HEK293 (cell line): ENCODE results near the gene GORAB.
A peak's percentile ranks its signal among the peaks of the same experiment; 100 is the strongest.

Source experiments
- CTCF ChIA-PET: fragments of 350-600 bp; formaldehyde crosslinking; extraction: SDS; loops from one replicate; lab custom pipeline; 2021; ENCODE audit warnings: antibody characterized with exemption; lab: Yijun Ruan, JAX
- POLR2A ChIA-PET: fragments of 300-600 bp; formaldehyde crosslinking; extraction: SDS; loops from one replicate; lab custom pipeline; 2020; ENCODE audit warnings: antibody characterized with exemption, inconsistent platforms; lab: Yijun Ruan, JAX
- H3K27ac ChIP-seq: fragments of 200-500 bp; sonication (Bioruptor generic); 2 replicates; pipeline ENCODE4 v1.5.1; 2014; ENCODE audit warnings: low read depth, low read length, control low read depth, inconsistent platforms; ENCODE audit errors: extremely low read depth
- H3K36me3 ChIP-seq, 2 experiments: fragments of 200-500 bp in 1 of 2; sonication (Bioruptor generic) in 1 of 2; 1 replicate in 1 of 2; 2 replicates in 1 of 2; pipeline ENCODE4 v1.5.1; 2014 to 2017; ENCODE audit warnings: inconsistent platforms in 2 of 2, low read length in 2 of 2; ENCODE audit not compliant: control insufficient read depth in 2 of 2, insufficient read depth in 1 of 2
- H3K4me1 ChIP-seq: fragments of 200-500 bp; sonication (Bioruptor generic); 2 replicates; pipeline ENCODE4 v1.5.1; 2014; ENCODE audit warnings: mild to moderate bottlenecking, low read length, inconsistent platforms; ENCODE audit not compliant: control insufficient read depth, insufficient read depth
- H3K4me3 ChIP-seq: 2 replicates; pipeline ENCODE4 v1.5.1; 2011; ENCODE audit warnings: low read depth, mild to moderate bottlenecking, control low read depth, low read length, moderate library complexity
- H3K9me3 ChIP-seq: fragments of 200-500 bp; sonication (Bioruptor generic); 2 replicates; pipeline ENCODE4 v1.5.1; 2014; ENCODE audit warnings: low read depth, low read length, inconsistent platforms; ENCODE audit not compliant: control insufficient read depth, insufficient read depth
- GLI2 ChIP-seq: fragments of 450-650 bp; formaldehyde crosslinking; IDR thresholded peaks from 2 replicates; pipeline ENCODE4; 2017; ENCODE audit warnings: missing biosample characterization, missing genetic modification characterization, low read depth, borderline replicate concordance
- MYNN ChIP-seq: fragments of 450-650 bp; formaldehyde crosslinking; IDR thresholded peaks from 2 replicates; pipeline ENCODE4 v1.5.1; 2016; ENCODE audit warnings: missing biosample characterization, missing genetic modification characterization, borderline replicate concordance
- PRDM1 ChIP-seq: fragments of 450-650 bp; formaldehyde crosslinking; IDR thresholded peaks from 2 replicates; pipeline ENCODE4; 2016; ENCODE audit warnings: missing biosample characterization, missing genetic modification characterization
- PRDM10 ChIP-seq: fragments of 450-650 bp; formaldehyde crosslinking; IDR thresholded peaks from 2 replicates; pipeline ENCODE4 v1.5.1; 2016; ENCODE audit warnings: missing biosample characterization, missing genetic modification characterization
- SP2 ChIP-seq: fragments of 450-650 bp; formaldehyde crosslinking; IDR thresholded peaks from 2 replicates; pipeline ENCODE4 v1.5.1; 2016; ENCODE audit warnings: missing biosample characterization, missing genetic modification characterization
- WT1 ChIP-seq: fragments of 450-650 bp; formaldehyde crosslinking; IDR thresholded peaks from 2 replicates; pipeline ENCODE4 v1.5.1; 2016; ENCODE audit warnings: missing biosample characterization, missing genetic modification characterization
- ZBTB48 ChIP-seq: fragments of 450-650 bp; formaldehyde crosslinking; IDR thresholded peaks from 2 replicates; pipeline ENCODE4 v1.5.1; 2016; ENCODE audit warnings: missing biosample characterization, missing genetic modification characterization
- ZFHX2 ChIP-seq: fragments of 450-650 bp; formaldehyde crosslinking; conservative IDR thresholded peaks from 2 replicates; pipeline ENCODE4 v1.5.1; 2016; ENCODE audit warnings: missing biosample characterization, missing genetic modification characterization
- ZFP41 ChIP-seq: fragments of 450-650 bp; formaldehyde crosslinking; IDR thresholded peaks from 2 replicates; pipeline ENCODE4 v1.5.1; 2016; ENCODE audit warnings: missing biosample characterization, missing genetic modification characterization, borderline replicate concordance
- ZIC2 ChIP-seq: fragments of 450-650 bp; formaldehyde crosslinking; IDR thresholded peaks from 2 replicates; pipeline ENCODE4 v1.5.1; 2016; ENCODE audit warnings: missing biosample characterization, missing genetic modification characterization
- ZNF114 ChIP-seq: fragments of 450-650 bp; formaldehyde crosslinking; IDR thresholded peaks from 2 replicates; pipeline ENCODE4 v1.5.0; 2017; ENCODE audit warnings: missing biosample characterization, missing genetic modification characterization
- ZNF121 ChIP-seq: fragments of 450-650 bp; formaldehyde crosslinking; IDR thresholded peaks from 2 replicates; pipeline ENCODE4 v1.5.1; 2016; ENCODE audit warnings: missing biosample characterization, missing genetic modification characterization
- ZNF184 ChIP-seq: fragments of 450-650 bp; IDR thresholded peaks from 2 replicates; pipeline ENCODE4 v1.5.1; 2018; ENCODE audit warnings: missing biosample characterization, mild to moderate bottlenecking, missing genetic modification characterization
- ZNF223 ChIP-seq: fragments of 450-650 bp; formaldehyde crosslinking; IDR thresholded peaks from 2 replicates; pipeline ENCODE4 v1.5.1; 2016; ENCODE audit warnings: missing biosample characterization, missing genetic modification characterization
- ZNF23 ChIP-seq: fragments of 450-650 bp; formaldehyde crosslinking; IDR thresholded peaks from 2 replicates; pipeline ENCODE4 v1.5.1; 2016; ENCODE audit warnings: missing biosample characterization, missing genetic modification characterization, borderline replicate concordance
- ZNF341 ChIP-seq: fragments of 450-650 bp; formaldehyde crosslinking; IDR thresholded peaks from 2 replicates; pipeline ENCODE4; 2016; ENCODE audit warnings: low read depth, missing biosample characterization, missing genetic modification characterization
- ZNF350 ChIP-seq: fragments of 450-650 bp; formaldehyde crosslinking; IDR thresholded peaks from 2 replicates; pipeline ENCODE4 v1.5.0; 2017; ENCODE audit warnings: missing biosample characterization, mild to moderate bottlenecking, missing genetic modification characterization
- ZNF48 ChIP-seq: fragments of 450-650 bp; formaldehyde crosslinking; IDR thresholded peaks from 2 replicates; pipeline ENCODE4 v1.5.1; 2016; ENCODE audit warnings: missing biosample characterization, missing genetic modification characterization
- ZNF488 ChIP-seq: fragments of 450-650 bp; formaldehyde crosslinking; IDR thresholded peaks from 2 replicates; pipeline ENCODE4 v1.5.1; 2016; ENCODE audit warnings: missing biosample characterization, missing genetic modification characterization
- ZNF513 ChIP-seq: fragments of 450-650 bp; IDR thresholded peaks from 2 replicates; pipeline ENCODE4 v1.5.1; 2018; ENCODE audit warnings: missing biosample characterization, missing genetic modification characterization
- ZNF529 ChIP-seq: fragments of 450-650 bp; formaldehyde crosslinking; IDR thresholded peaks from 2 replicates; pipeline ENCODE4 v1.5.1; 2017; ENCODE audit warnings: missing genetic modification characterization, missing biosample characterization; ENCODE audit not compliant: insufficient replicate concordance
- ZNF548 ChIP-seq: fragments of 450-650 bp; formaldehyde crosslinking; IDR thresholded peaks from 2 replicates; pipeline ENCODE4 v1.5.1; 2016; ENCODE audit warnings: missing biosample characterization, missing genetic modification characterization
- ZNF549 ChIP-seq: fragments of 450-650 bp; IDR thresholded peaks from 2 replicates; pipeline ENCODE4 v1.5.1; 2018; ENCODE audit warnings: missing biosample characterization, missing genetic modification characterization, mild to moderate bottlenecking, inconsistent platforms, moderate library complexity
- ZNF664 ChIP-seq: fragments of 450-650 bp; formaldehyde crosslinking; IDR thresholded peaks from 2 replicates; pipeline ENCODE4 v1.5.1; 2016; ENCODE audit warnings: missing biosample characterization, missing genetic modification characterization
- ZNF830 ChIP-seq: fragments of 450-650 bp; IDR thresholded peaks from 2 replicates; pipeline ENCODE4 v1.5.0; 2018; ENCODE audit warnings: missing biosample characterization, missing genetic modification characterization, low read depth, mild to moderate bottlenecking, moderate library complexity

GORAB gene

GRCh38 chr1:170537798-170538503, 6.0 kb downstream of the GORAB start:
- TF ChIP-seq ZNF350 (tag by site-specific recombination) (no peak), WT1 (no peak), ZNF341 (no peak), ZFHX2 (tag by site-specific recombination) (no peak), ZBTB48 (no peak), ZNF664 (tag by site-specific recombination) (peak; percentile 7; the same call in 1 of the 2 replicates)
- ChIA-PET CTCF (interaction anchor here (1.0 kb wide), 1 partner anchor 729 kb away, joined by 3 read pairs; no protein-coding TSS in a partner anchor), POLR2A (no interaction called here)
- Histone ChIP-seq H3K27ac (no peak overlapping the region), H3K9me3 (no peaks in the 10 kb centered on the region), H3K4me1 (no peaks in the 10 kb centered on the region), H3K36me3 (peaks cover 21 to 34% of the 10 kb centered on the region in 2 experiments), H3K4me3 (no peak overlapping the region)

GRCh38 chr1:170538687-170539086, 6.7 kb downstream of the GORAB start:
- Histone ChIP-seq H3K4me3 (no peak overlapping the region), H3K27ac (no peak overlapping the region), H3K36me3 (peaks cover 25 to 40% of the 10 kb centered on the region in 2 experiments), H3K9me3 (no peaks in the 10 kb centered on the region), H3K4me1 (no peaks in the 10 kb centered on the region)
- CTCF ChIA-PET, result interaction anchor here (1.0 kb wide), 1 partner anchor 729 kb away, joined by 3 read pairs; no protein-coding TSS in a partner anchor
- no peak for TF ChIP-seq PRDM10 (tag by site-specific recombination)
- no peak for TF ChIP-seq MYNN
- TF ChIP-seq ZNF548 (tag by site-specific recombination), result no peak
- TF ChIP-seq ZIC2 (tag by site-specific recombination), result no peak
- TF ChIP-seq ZNF549 (tag by site-specific recombination), result no peak
- TF ChIP-seq ZNF184 (tag by site-specific recombination), result no peak
- TF ChIP-seq ZNF223, result no peak
- no peak for TF ChIP-seq GLI2 (tag by site-specific recombination)
- TF ChIP-seq PRDM1 (tag by site-specific recombination), result no peak
- no peak for TF ChIP-seq ZFP41
- POLR2A ChIA-PET, result no interaction called here

- Histone ChIP-seq H3K4me1 (no peaks in the 10 kb centered on the region), H3K9me3 (no peaks in the 10 kb centered on the region), H3K27ac (no peak overlapping the region), H3K4me3 (no peak overlapping the region), H3K36me3 (peaks cover 30 to 44% of the 10 kb centered on the region in 2 experiments)
- TF ChIP-seq ZNF23 (tag by site-specific recombination), result no peak
- TF ChIP-seq ZNF488 (tag by site-specific recombination), result no peak
- TF ChIP-seq ZNF830 (tag by site-specific recombination), result no peak
- TF ChIP-seq ZNF114, result no peak
- no peak for TF ChIP-seq ZNF121 (tag by site-specific recombination)
- no peak for TF ChIP-seq ZNF529 (tag by site-specific recombination)
- TF ChIP-seq ZNF48, result no peak
- TF ChIP-seq SP2 (tag by site-specific recombination), result no peak
- no peak for TF ChIP-seq ZNF513 (tag by site-specific recombination)
- POLR2A ChIA-PET, result no interaction called here
- CTCF ChIA-PET, result no interaction called here
These were observed 7.2 kb downstream of the GORAB start for GRCh38 chr1:170539154-170539553.
